H1 (cell line): ENCODE results near the gene MAP3K1. TPM values are rescaled to one million over a fixed set of nuclear protein-coding genes. Genes with fewer than 3 reads are reported as not detected.

Experiments
- KDM5A ChIP-seq: fragments of 200-600 bp; IDR thresholded peaks from 2 replicates; pipeline ENCODE4 v1.7.1; 2012; ENCODE audit warnings: mild to moderate bottlenecking, low read length, inconsistent platforms, mixed read lengths
- SIN3A ChIP-seq, 2 experiments: IDR thresholded peaks in 1 of 2; conservative IDR thresholded peaks in 1 of 2; 2 replicates each; pipeline ENCODE4 v1.6.1; 2011 to 2012; ENCODE audit warnings: low read length in 2 of 2, improper control_type of control experiment in 1 of 2, low read depth in 1 of 2, mild to moderate bottlenecking in 1 of 2
- TAF7 ChIP-seq: optimal IDR thresholded peaks from 2 replicates; pipeline ENCODE3; 2011; ENCODE audit warnings: low read depth, mild to moderate bottlenecking, inconsistent platforms, low read length, moderate library complexity, borderline replicate concordance
- YY1 ChIP-seq: IDR thresholded peaks from 2 replicates; pipeline ENCODE4 v1.6.1; 2011; ENCODE audit warnings: low read depth, mild to moderate bottlenecking, low read length
- polyA plus RNA-seq, 7 experiments: library from polyadenylated mRNA; depleted of rRNA in 3 of 7; stranded (reverse) in 5 of 7; unstranded in 2 of 7; fragments of >200 nt in 5 of 7; fragments of 200-250 nt in 2 of 7; gene quantifications; 1 replicate in 5 of 7; 2 replicates in 1 of 7; 4 replicates in 1 of 7; pipeline versions ENCODE4 v1.2.1 to v1.2.3, GENCODE V29; 2011 to 2013; ENCODE audit warnings: missing spikeins in 2 of 7, mixed read lengths in 2 of 7
- total RNA-seq: library from RNA; stranded (reverse); fragmentation: NEBNext Ultra II Directional; extraction: Animal tissue kit (Norgen Biotek cat#: 25700); gene quantifications from 2 replicates; pipeline ENCODE4 v1.2.1, GENCODE V29; 2021

MAP3K1 gene
- total and polyA plus RNA-seq, 2 of the 8 experiments (the other 6 are each of a cell fraction or from before 2014, with no cell fraction given): 3.9 to 11.8 TPM

- TF ChIP-seq SIN3A (conservative IDR thresholded peaks at IDR 0.05 in 1 of 2, IDR thresholded peaks at IDR 0.05 in 1 of 2; ENCODE audit: low read depth in 1 of 2, low read length in 2 of 2) (no peak), KDM5A (no peak), TAF7 (no peak), YY1 (no peak)
- TF ChIP-seq, all 59 proteins: peak for 0
These were observed 47.6 kb downstream of the MAP3K1 start (continued) for GRCh38 chr5:56862909-56863308.
